ENCODE data around the gene SERGEF. TPM values are rescaled to one million over a fixed set of nuclear protein-coding genes. Genes with fewer than 3 reads are reported as not detected.

SERGEF gene
- total RNA-seq, 1 experiment from 2014 or later, result 31.4 TPM

DNA sequence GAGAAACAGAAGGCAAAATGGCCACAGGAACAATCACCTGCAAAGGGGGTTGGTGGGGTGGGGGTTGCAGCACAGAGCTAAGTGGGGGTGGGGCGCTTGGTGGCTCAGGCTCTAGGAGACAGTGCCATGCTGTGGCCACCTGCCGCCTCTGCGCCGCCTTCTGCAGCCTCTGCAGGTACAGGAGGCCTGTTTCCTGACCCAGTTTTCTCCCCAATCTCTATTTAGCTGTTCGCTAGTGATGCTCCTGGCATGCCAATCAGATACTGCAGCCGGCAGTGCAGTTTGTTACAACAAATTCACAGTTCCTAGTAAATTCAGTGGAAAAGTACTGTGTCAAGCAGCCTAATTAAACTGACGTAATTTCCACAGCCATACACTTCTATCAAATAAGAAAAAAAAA, 106.4 kb downstream of the SERGEF start:
- no peak overlapping the region for H3K23ac ChIP-seq (ENCODE audit: insufficient read length, low read depth, low read length)

More for the DNA sequence above, 106.4 kb downstream of the SERGEF start:
- Histone ChIP-seq H4K20me1 (ENCODE audit: control insufficient read depth, insufficient read depth, insufficient read length) (no peaks in the 10 kb centered on the region), H2BK120ac (ENCODE audit: low read depth, low read length, poor library complexity, severe bottlenecking) (no peak overlapping the region), H3K4me2 (ENCODE audit: insufficient read depth, insufficient read length, low read length) (no peak overlapping the region), H3K14ac (ENCODE audit: insufficient read depth, low read length) (no peak overlapping the region), H4K8ac (replicated peaks; ENCODE audit: insufficient read length, low read depth, low read length) (no peak overlapping the region), H2BK12ac (ENCODE audit: insufficient read length, low read depth, low read length) (no peak overlapping the region), H3K79me1 (ENCODE audit: insufficient read depth, low read depth, low read length, poor library complexity, severe bottlenecking) (no peaks in the 10 kb centered on the region), H3K9me3 (ENCODE audit: control insufficient read depth, low read depth, low read length) (no peaks in the 10 kb centered on the region), H2BK20ac (ENCODE audit: low read depth, low read length, poor library complexity, severe bottlenecking) (no peak overlapping the region), H2BK15ac (ENCODE audit: low read depth, low read length) (no peak overlapping the region), H2AFZ (ENCODE audit: low read length) (no peak overlapping the region), H4K91ac (ENCODE audit: insufficient read length, low read depth, low read length) (no peak overlapping the region), H3K18ac (ENCODE audit: insufficient read length, low read depth, low read length) (no peak overlapping the region), H2BK5ac (ENCODE audit: insufficient read length, low read length) (no peak overlapping the region), H4K5ac (ENCODE audit: insufficient read length, low read depth, low read length) (no peak overlapping the region), H3T11ph (ENCODE audit: low read length) (no peak overlapping the region), H3K9ac (ENCODE audit: extremely low read depth, insufficient read length, low read length) (no peak overlapping the region), H3K23me2 (ENCODE audit: insufficient read length, low read depth, low read length, poor library complexity, severe bottlenecking) (no peaks in the 10 kb centered on the region), H2AK5ac (ENCODE audit: insufficient read length, low read length) (no peak overlapping the region), H3K4ac (ENCODE audit: low read depth, low read length) (no peak overlapping the region), H3K79me2 (ENCODE audit: insufficient read depth, low read length) (no peaks in the 10 kb centered on the region), H3K4me1 (ENCODE audit: insufficient read depth, low read length) (peaks cover 4% of the 10 kb centered on the region; the same call in 1 of the 2 replicates), H3K56ac (ENCODE audit: insufficient read length, low read depth, low read length) (no peak overlapping the region), H3K27me3 (ENCODE audit: insufficient read depth, low read length) (no peaks in the 10 kb centered on the region), H3K27ac (ENCODE audit: insufficient read length, low read depth, low read length) (no peak overlapping the region)
- TF ChIP-seq, protein P1, sequence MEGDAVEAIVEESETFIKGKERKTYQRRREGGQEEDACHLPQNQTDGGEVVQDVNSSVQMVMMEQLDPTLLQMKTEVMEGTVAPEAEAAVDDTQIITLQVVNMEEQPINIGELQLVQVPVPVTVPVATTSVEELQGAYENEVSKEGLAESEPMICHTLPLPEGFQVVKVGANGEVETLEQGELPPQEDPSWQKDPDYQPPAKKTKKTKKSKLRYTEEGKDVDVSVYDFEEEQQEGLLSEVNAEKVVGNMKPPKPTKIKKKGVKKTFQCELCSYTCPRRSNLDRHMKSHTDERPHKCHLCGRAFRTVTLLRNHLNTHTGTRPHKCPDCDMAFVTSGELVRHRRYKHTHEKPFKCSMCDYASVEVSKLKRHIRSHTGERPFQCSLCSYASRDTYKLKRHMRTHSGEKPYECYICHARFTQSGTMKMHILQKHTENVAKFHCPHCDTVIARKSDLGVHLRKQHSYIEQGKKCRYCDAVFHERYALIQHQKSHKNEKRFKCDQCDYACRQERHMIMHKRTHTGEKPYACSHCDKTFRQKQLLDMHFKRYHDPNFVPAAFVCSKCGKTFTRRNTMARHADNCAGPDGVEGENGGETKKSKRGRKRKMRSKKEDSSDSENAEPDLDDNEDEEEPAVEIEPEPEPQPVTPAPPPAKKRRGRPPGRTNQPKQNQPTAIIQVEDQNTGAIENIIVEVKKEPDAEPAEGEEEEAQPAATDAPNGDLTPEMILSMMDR (conservative IDR thresholded peaks at IDR 0.05), result peak; percentile 77
- peak; percentile 85 for DNase-seq
- no peak overlapping the region; a peak in 1 of 7 replicates for H3K27ac Mint-ChIP-seq
- H3K27me3 Mint-ChIP-seq (ENCODE audit: low read depth), result no peaks in the 10 kb centered on the region
- H3K4me3 Mint-ChIP-seq, result no peak overlapping the region
- peaks cover 8 to 9% of the 10 kb centered on the region in 2 experiments for H3K4me1 Mint-ChIP-seq
- H3K9me3 Mint-ChIP-seq, result no peaks in the 10 kb centered on the region
- WGBS (ENCODE audit: extremely low coverage, insufficient read length, low lambda C conversion rate), result no CpG with 5 or more reads among the region's 7 CpGs
- H3K36me3 Mint-ChIP-seq (ENCODE audit: insufficient read depth in 1 of 3, low read depth in 3 of 3), result no peaks in the 10 kb centered on the region
